ENCODE results near the gene CAPN1.

Gene CAPN1

DNA sequence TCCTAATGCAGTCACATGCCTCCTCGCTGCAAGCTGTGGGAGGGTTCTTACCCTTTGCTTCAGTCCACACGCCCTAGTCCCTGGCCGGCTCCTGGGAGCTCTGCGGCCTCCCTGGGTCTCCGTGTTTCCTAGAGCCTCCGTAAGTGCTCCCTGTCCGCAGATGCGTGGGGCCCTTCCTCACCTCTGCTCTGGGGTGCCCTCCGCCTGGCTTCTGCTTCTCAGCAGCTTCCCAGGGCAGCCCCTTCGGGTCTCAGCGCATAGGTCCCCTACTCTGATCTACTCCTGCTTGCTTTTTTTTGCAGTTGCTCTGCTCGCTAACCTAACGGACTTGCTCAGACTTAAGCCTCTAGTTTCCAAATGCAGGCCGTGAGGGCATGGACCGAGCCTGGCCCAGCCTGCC is 22.4 kb downstream of the CAPN1 start:
- no peak for DNase-seq (ENCODE audit: low spot score)

- DNase-seq (ENCODE audit: low spot score): peak; percentile 76
Measured at GRCh38 chr11:65204646-65205601, 23.2 kb downstream of the CAPN1 start.

DNA sequence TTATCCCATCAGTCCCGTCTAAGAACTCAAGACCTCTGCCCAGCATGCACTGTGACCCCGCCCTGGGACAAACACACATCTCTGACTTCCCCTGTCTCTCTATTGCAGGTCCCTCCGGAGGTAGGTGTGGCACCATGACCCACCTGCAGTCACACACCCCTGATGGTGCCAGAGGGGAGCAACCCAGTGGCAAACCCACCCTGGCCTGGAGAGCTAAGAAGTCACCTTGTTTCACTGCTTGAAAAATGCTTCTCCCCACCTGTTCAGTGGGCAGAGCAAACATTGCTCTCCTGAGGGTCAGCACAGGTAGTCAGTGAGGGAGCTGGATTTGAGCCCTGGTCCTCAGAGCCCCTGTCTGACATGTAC is 23.9 kb downstream of the CAPN1 start:
- DNase-seq (ENCODE audit: low spot score): no peak

DNA sequence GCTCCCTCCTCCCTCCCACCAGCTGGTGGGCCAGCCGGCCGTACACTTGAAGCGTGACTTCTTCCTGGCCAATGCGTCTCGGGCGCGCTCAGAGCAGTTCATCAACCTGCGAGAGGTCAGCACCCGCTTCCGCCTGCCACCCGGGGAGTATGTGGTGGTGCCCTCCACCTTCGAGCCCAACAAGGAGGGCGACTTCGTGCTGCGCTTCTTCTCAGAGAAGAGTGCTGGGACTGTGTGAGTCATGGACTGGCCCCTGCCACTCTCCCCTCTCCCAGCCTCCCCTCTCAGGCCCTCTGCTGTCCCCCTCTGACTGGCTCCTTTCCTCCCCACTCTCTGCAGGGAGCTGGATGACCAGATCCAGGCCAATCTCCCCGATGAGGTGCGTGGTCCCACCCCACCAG is 24.7 kb downstream of the CAPN1 start:
- no peak for DNase-seq (ENCODE audit: low spot score)

GRCh38 chr11:65206901-65207300 is 25.2 kb downstream of the CAPN1 start:
- DNase-seq (ENCODE audit: low spot score): no peak

- DNase-seq (ENCODE audit: low spot score): no peak
Measured at GRCh38 chr11:65207918-65208784, 26.4 kb downstream of the CAPN1 start.

GRCh38 chr11:65208785-65209710 is 27.3 kb downstream of the CAPN1 start:
- DNase-seq (ENCODE audit: low spot score): no peak

DNA sequence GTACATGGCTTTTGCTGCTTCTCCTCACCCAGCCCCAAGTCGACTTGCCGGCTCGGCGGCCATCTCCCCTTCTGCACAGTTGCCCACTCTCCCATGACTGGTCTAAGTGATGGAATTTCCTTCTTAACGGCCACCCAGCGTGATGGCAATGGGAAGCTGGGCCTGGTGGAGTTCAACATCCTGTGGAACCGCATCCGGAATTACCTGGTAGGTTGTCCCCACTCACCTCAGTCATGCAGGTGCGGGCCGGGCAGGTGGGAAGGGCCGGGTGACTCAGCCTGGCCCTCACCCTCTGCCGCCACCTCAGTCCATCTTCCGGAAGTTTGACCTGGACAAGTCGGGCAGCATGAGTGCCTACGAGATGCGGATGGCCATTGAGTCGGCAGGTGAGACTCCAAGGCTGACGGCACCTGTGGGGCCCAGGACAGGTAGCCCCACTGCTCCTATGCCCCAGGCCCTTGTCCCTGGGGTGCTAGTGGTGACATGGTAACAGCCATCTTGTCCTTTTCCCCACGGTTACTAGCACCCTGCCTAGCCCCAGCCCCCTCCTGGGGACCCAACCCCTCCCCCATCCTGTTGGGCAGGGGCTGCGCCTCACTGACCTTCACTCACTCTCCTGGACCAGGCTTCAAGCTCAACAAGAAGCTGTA is 28.1 kb downstream of the CAPN1 start:
- no peak for DNase-seq (ENCODE audit: low spot score)

- no peak for DNase-seq (ENCODE audit: low spot score)
Measured at GRCh38 chr11:65210361-65210731, 28.6 kb downstream of the CAPN1 start.

DNA sequence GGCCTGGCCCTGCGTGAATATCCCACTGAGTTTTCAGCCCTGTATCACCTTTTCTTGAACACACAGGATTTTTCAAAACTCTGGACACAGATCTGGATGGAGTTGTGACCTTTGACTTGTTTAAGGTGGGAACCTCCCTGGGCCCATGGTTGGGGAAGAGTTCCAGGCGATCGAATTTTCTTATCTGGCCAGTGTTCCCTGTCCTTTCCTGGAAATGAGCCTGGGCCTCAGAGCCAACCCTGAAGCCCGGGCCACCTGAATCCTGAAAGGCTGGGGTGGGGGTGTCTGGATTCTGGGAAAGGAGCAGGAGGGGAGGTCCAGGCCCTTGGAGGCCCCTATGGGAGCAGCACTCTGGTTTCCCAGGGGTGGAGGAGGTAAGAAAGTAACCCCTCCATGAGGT is 29.0 kb downstream of the CAPN1 start:
- no peak for DNase-seq (ENCODE audit: low spot score)

DNA sequence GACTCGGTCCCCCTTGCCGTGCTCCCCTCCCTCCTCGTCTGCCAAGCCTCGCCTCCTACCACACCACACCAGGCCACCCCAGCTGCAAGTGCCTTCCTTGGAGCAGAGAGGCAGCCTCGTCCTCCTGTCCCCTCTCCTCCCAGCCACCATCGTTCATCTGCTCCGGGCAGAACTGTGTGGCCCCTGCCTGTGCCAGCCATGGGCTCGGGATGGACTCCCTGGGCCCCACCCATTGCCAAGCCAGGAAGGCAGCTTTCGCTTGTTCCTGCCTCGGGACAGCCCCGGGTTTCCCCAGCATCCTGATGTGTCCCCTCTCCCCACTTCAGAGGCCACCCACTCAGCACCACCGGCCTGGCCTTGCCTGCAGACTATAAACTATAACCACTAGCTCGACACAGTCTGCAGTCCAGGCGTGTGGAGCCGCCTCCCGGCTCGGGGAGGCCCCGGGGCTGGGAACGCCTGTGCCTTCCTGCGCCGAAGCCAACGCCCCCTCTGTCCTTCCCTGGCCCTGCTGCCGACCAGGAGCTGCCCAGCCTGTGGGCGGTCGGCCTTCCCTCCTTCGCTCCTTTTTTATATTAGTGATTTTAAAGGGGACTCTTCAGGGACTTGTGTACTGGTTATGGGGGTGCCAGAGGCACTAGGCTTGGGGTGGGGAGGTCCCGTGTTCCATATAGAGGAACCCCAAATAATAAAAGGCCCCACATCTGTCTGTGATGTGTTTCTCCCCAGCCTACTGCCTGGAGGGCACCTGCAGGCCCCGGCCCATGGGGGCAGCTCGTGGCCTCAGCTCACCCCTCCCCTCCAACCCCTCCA is 29.8 kb downstream of the CAPN1 start:
- no peak for DNase-seq (ENCODE audit: low spot score)

- no peak for DNase-seq (ENCODE audit: low spot score)
Measured at GRCh38 chr11:65212226-65212801, 30.6 kb downstream of the CAPN1 start.

GRCh38 chr11:65213322-65214211 is 31.8 kb downstream of the CAPN1 start:
- DNase-seq (ENCODE audit: low spot score): no peak

GRCh38 chr11:65214212-65214845 is 32.6 kb downstream of the CAPN1 start:
- no peak for DNase-seq (ENCODE audit: low spot score)

- DNase-seq (ENCODE audit: low spot score): no peak
Measured at GRCh38 chr11:65215441-65216076, 33.8 kb downstream of the CAPN1 start.

DNA sequence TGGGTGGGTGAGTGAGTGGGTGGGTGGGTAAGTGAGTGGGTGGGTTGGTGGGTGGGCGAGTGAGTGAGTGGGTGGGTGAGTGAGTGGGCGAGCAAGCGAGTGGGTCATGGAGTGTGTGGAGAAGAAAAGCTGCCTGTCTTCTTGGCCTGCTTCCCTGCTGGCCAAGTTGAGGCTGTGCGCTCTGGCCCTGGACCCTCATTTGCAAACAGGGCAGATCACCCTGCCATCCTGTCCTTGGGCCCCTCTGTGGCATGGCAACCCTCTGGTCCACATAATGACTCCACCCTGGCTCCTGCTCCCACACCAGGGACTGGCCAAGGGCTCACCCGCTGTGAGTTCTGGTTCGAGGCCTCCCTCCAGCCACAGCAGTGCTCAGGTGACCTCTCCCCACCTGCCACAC is 35.1 kb downstream of the CAPN1 start:
- no peak for DNase-seq (ENCODE audit: low spot score)

- DNase-seq (ENCODE audit: low spot score): no peak
Measured at GRCh38 chr11:65217441-65218423, 36.0 kb downstream of the CAPN1 start.

Measured in germinal center (tissue), 1 donor.